ENCODE results near the gene SERAC1. TPM values are rescaled to one million over a fixed set of nuclear protein-coding genes. Genes with fewer than 3 reads are reported as not detected.

Gene SERAC1
- 25.8 TPM for total RNA-seq

GRCh38 chr6:158168040-158168289 lies at the start of gene SERAC1:
Gene SERAC1 (minus strand): TSS chr6:158168262. CDS start chr6:158158363, 9,899 bp downstream.

Other genes starting within 250 kb of the SERAC1 start
- 3.9 TPM for gene SYNJ2, start 186.4 kb downstream of the SERAC1 start, total RNA-seq
- gene GTF2H5, start 88 bp upstream of the SERAC1 start, total RNA-seq, result 22.6 TPM
- 990 TPM for gene TULP4, start 144.2 kb upstream of the SERAC1 start, total RNA-seq

Data from diencephalon (tissue), 1 donor.